SK-N-SH treated with all-trans-retinoic acid at 6 μM for 48 hours (cell line): ENCODE data around the gene CDH6.

Source experiments
- ATAC-seq: fragments of 200-7000 bp; cut with Tn5 transposase; 3 replicates; pipeline ENCODE4 v1.9.1; 2020; ENCODE audit warnings: mild to moderate bottlenecking, moderate library complexity
- ARNTL ChIP-seq: fragments of 450-650 bp; formaldehyde crosslinking; IDR thresholded peaks from 2 replicates; pipeline ENCODE4 v1.5.0; 2020; ENCODE audit warnings: low read depth, mild to moderate bottlenecking, moderate library complexity, borderline replicate concordance
- CREB5 ChIP-seq: fragments of 250-450 bp; sonication (Bioruptor Pico); IDR thresholded peaks from 2 replicates; pipeline ENCODE4 v1.5.1; 2020; ENCODE audit warnings: low read depth, mild to moderate bottlenecking, moderate library complexity
- CSDC2 ChIP-seq: fragments of 250-450 bp; sonication (Bioruptor Pico); IDR thresholded peaks from 2 replicates; pipeline ENCODE4 v1.5.0; 2020; ENCODE audit warnings: mild to moderate bottlenecking, moderate library complexity
- ESRRG ChIP-seq: fragments of 250-450 bp; sonication (Bioruptor Pico); IDR thresholded peaks from 2 replicates; pipeline ENCODE4 v1.6.1; 2021; ENCODE audit warnings: mild to moderate bottlenecking
- GLIS3 ChIP-seq: fragments of 250-450 bp; sonication (Bioruptor Pico); IDR thresholded peaks from 2 replicates; pipeline ENCODE4 v1.5.0; 2020; ENCODE audit warnings: mild to moderate bottlenecking, moderate library complexity
- ISL1 ChIP-seq: fragments of 250-450 bp; sonication (Bioruptor Pico); IDR thresholded peaks from 2 replicates; pipeline ENCODE4 v2.1.2; 2022; ENCODE audit warnings: mild to moderate bottlenecking, moderate library complexity
- OSR1 ChIP-seq: fragments of 250-450 bp; sonication (Bioruptor Pico); IDR thresholded peaks from 2 replicates; pipeline ENCODE4 v1.8.0; 2022; ENCODE audit warnings: moderate library complexity, mild to moderate bottlenecking, inconsistent platforms
- PATZ1 ChIP-seq: fragments of 250-450 bp; sonication (Bioruptor Pico); IDR thresholded peaks from 2 replicates; pipeline ENCODE4 v1.8.0; 2020; ENCODE audit warnings: mild to moderate bottlenecking, moderate library complexity, borderline replicate concordance
- POU6F1 ChIP-seq: fragments of 250-450 bp; sonication (Bioruptor Pico); IDR thresholded peaks from 2 replicates; pipeline ENCODE4 v1.8.0; 2021; ENCODE audit warnings: low read depth, mild to moderate bottlenecking, moderate library complexity, borderline replicate concordance
- PPARA ChIP-seq: fragments of 250-450 bp; sonication (Bioruptor Pico); IDR thresholded peaks from 2 replicates; pipeline ENCODE4 v1.5.0; 2020; ENCODE audit warnings: mild to moderate bottlenecking, borderline replicate concordance
- RARB ChIP-seq: fragments of 250-450 bp; sonication (Bioruptor Pico); IDR thresholded peaks from 2 replicates; pipeline ENCODE4 v1.8.0; 2021; ENCODE audit warnings: mild to moderate bottlenecking, moderate library complexity
- SNAI2 ChIP-seq: fragments of 250-450 bp; sonication (Bioruptor Pico); IDR thresholded peaks from 2 replicates; pipeline ENCODE4 v1.5.0; 2020; ENCODE audit warnings: mild to moderate bottlenecking, moderate library complexity
- TCF4 ChIP-seq: fragments of 250-450 bp; sonication (Bioruptor Pico); IDR thresholded peaks from 2 replicates; pipeline ENCODE4 v1.8.0; 2021; ENCODE audit warnings: mild to moderate bottlenecking, moderate library complexity, borderline replicate concordance
- TOX ChIP-seq: fragments of 250-450 bp; sonication (Bioruptor Pico); IDR thresholded peaks from 2 replicates; pipeline ENCODE4 v1.8.0; 2021; ENCODE audit warnings: mild to moderate bottlenecking, moderate library complexity, borderline replicate concordance
- TSHZ2 ChIP-seq: fragments of 250-450 bp; sonication (Bioruptor Pico); IDR thresholded peaks from 2 replicates; pipeline ENCODE4 v1.5.0; 2020; ENCODE audit warnings: mild to moderate bottlenecking, moderate library complexity
- ZC3H10 ChIP-seq: fragments of 250-450 bp; sonication (Bioruptor Pico); IDR thresholded peaks from 2 replicates; pipeline ENCODE4 v1.5.1; 2021; ENCODE audit warnings: mild to moderate bottlenecking, moderate library complexity
- ZFP3 ChIP-seq: fragments of 250-450 bp; sonication (Bioruptor Pico); IDR thresholded peaks from 2 replicates; pipeline ENCODE4 v1.5.0; 2020; ENCODE audit warnings: mild to moderate bottlenecking, moderate library complexity
- ZFP30 ChIP-seq: fragments of 450-650 bp; formaldehyde crosslinking; IDR thresholded peaks from 2 replicates; pipeline ENCODE4 v1.5.0; 2022; ENCODE audit warnings: mild to moderate bottlenecking, moderate library complexity
- ZNF70 ChIP-seq: fragments of 450-650 bp; formaldehyde crosslinking; IDR thresholded peaks from 2 replicates; pipeline ENCODE4 v1.5.0; 2020; ENCODE audit warnings: mild to moderate bottlenecking, moderate library complexity
- ZNF8 ChIP-seq: fragments of 450-650 bp; formaldehyde crosslinking; IDR thresholded peaks from 2 replicates; pipeline ENCODE4 v1.5.0; 2020; ENCODE audit warnings: mild to moderate bottlenecking, moderate library complexity

CDH6 gene

GRCh38 chr5:31238497-31238896 is 45.0 kb downstream of the CDH6 start:
- ATAC-seq: no peak

GRCh38 chr5:31244921-31245320 is 51.4 kb downstream of the CDH6 start:
- no peak for ATAC-seq
- no peak for TF ChIP-seq RARB
- TF ChIP-seq ZFP3 (CRISPR knock-in tag): no peak
- TF ChIP-seq ZNF70 (CRISPR knock-in tag): no peak
- TF ChIP-seq GLIS3 (CRISPR knock-in tag): no peak
- no peak for TF ChIP-seq CREB5 (CRISPR knock-in tag)
- TF ChIP-seq TSHZ2 (CRISPR knock-in tag): no peak
- TF ChIP-seq ARNTL (CRISPR knock-in tag): no peak
- TF ChIP-seq ZFP30 (CRISPR knock-in tag): no peak
- TF ChIP-seq CSDC2: no peak
- TF ChIP-seq ZC3H10 (CRISPR knock-in tag): no peak
- TF ChIP-seq ESRRG (CRISPR knock-in tag): no peak
- no peak for TF ChIP-seq TOX (CRISPR knock-in tag)
- no peak for TF ChIP-seq TCF4 (CRISPR knock-in tag)
- no peak for TF ChIP-seq ISL1 (CRISPR knock-in tag)
- TF ChIP-seq OSR1 (CRISPR knock-in tag): no peak

More at GRCh38 chr5:31238497-31238896, 45.0 kb downstream of the CDH6 start:
- TF ChIP-seq ZFP30 (CRISPR knock-in tag) (no peak), PPARA (CRISPR knock-in tag) (no peak), ZFP3 (CRISPR knock-in tag) (no peak), ZNF8 (no peak), ARNTL (CRISPR knock-in tag) (no peak), GLIS3 (CRISPR knock-in tag) (no peak), TOX (CRISPR knock-in tag) (no peak)

GRCh38 chr5:31247381-31247780 is 53.9 kb downstream of the CDH6 start:
- no peak for ATAC-seq
- no peak for TF ChIP-seq POU6F1 (CRISPR knock-in tag)
- no peak for TF ChIP-seq CSDC2
- no peak for TF ChIP-seq ZNF8
- TF ChIP-seq ZFP3 (CRISPR knock-in tag): no peak
- TF ChIP-seq ISL1 (CRISPR knock-in tag): no peak
- TF ChIP-seq CREB5 (CRISPR knock-in tag): no peak
- TF ChIP-seq ESRRG (CRISPR knock-in tag): no peak
- TF ChIP-seq PATZ1: no peak
- TF ChIP-seq SNAI2 (CRISPR knock-in tag): no peak
- TF ChIP-seq ARNTL (CRISPR knock-in tag): no peak
- TF ChIP-seq TOX (CRISPR knock-in tag): no peak
- no peak for TF ChIP-seq RARB
- no peak for TF ChIP-seq TSHZ2 (CRISPR knock-in tag)
- no peak for TF ChIP-seq ZFP30 (CRISPR knock-in tag)
